ENCODE measurements around the gene TMEM145.

The TMEM145 gene

GRCh38 chr19:42368765-42369164 is 55.7 kb downstream of the TMEM145 start:
- Histone ChIP-seq H3K36me3 (ENCODE audit: control insufficient read depth, insufficient read depth, low read length) (peaks cover 2% of the 10 kb centered on the region), H3K4me3 (ENCODE audit: low read length) (no peak overlapping the region), H3K27me3 (ENCODE audit: control insufficient read depth, insufficient read depth, low read length) (no peaks in the 10 kb centered on the region), H3K27ac (ENCODE audit: low read depth, low read length) (no peak overlapping the region), H3K4me1 (ENCODE audit: control insufficient read depth, insufficient read depth, low read length) (no peaks in the 10 kb centered on the region), H3K9ac (ENCODE audit: low read length) (no peak overlapping the region)

- no peak overlapping the region for H3K27ac ChIP-seq (ENCODE audit: low read depth, low read length)
- H3K4me3 ChIP-seq (ENCODE audit: low read length) = no peak overlapping the region
- H3K9ac ChIP-seq (ENCODE audit: low read length) = no peak overlapping the region
- no peaks in the 10 kb centered on the region for H3K36me3 ChIP-seq (ENCODE audit: control insufficient read depth, insufficient read depth, low read length)
- no peaks in the 10 kb centered on the region for H3K27me3 ChIP-seq (ENCODE audit: control insufficient read depth, insufficient read depth, low read length)
- H3K4me1 ChIP-seq (ENCODE audit: control insufficient read depth, insufficient read depth, low read length) = no peaks in the 10 kb centered on the region
Observed at GRCh38 chr19:42369433-42370067, 56.4 kb downstream of the TMEM145 start.

GRCh38 chr19:42370068-42370520 is 57.0 kb downstream of the TMEM145 start:
- no peak overlapping the region for H3K9ac ChIP-seq (ENCODE audit: low read length)

GRCh38 chr19:42370626-42371175 is 57.6 kb downstream of the TMEM145 start:
- Histone ChIP-seq H3K27me3 (ENCODE audit: control insufficient read depth, insufficient read depth, low read length) (no peaks in the 10 kb centered on the region), H3K4me1 (ENCODE audit: control insufficient read depth, insufficient read depth, low read length) (no peaks in the 10 kb centered on the region), H3K9ac (ENCODE audit: low read length) (no peak overlapping the region), H3K4me3 (ENCODE audit: low read length) (no peak overlapping the region), H3K27ac (ENCODE audit: low read depth, low read length) (no peak overlapping the region), H3K36me3 (ENCODE audit: control insufficient read depth, insufficient read depth, low read length) (no peaks in the 10 kb centered on the region)

More at GRCh38 chr19:42370068-42370520, 57.0 kb downstream of the TMEM145 start:
- Histone ChIP-seq H3K4me1 (ENCODE audit: control insufficient read depth, insufficient read depth, low read length) (no peaks in the 10 kb centered on the region), H3K27ac (ENCODE audit: low read depth, low read length) (no peak overlapping the region), H3K4me3 (ENCODE audit: low read length) (no peak overlapping the region), H3K36me3 (ENCODE audit: control insufficient read depth, insufficient read depth, low read length) (no peaks in the 10 kb centered on the region), H3K27me3 (ENCODE audit: control insufficient read depth, insufficient read depth, low read length) (no peaks in the 10 kb centered on the region)
